HG03460 (cell line): ENCODE results near the gene NLRP9.
"Not testable (repeated sequence)": the region's sequence is repeated elsewhere in the genome, so short reads cannot be mapped to it uniquely, and the experiment has no call there.

Experiments used
- ATAC-seq: cut with Tn5 transposase; IDR thresholded peaks from one replicate; pipeline ENCODE4 v1.9.1; 2021; ENCODE audit not compliant: unreplicated experiment

Gene NLRP9

DNA sequence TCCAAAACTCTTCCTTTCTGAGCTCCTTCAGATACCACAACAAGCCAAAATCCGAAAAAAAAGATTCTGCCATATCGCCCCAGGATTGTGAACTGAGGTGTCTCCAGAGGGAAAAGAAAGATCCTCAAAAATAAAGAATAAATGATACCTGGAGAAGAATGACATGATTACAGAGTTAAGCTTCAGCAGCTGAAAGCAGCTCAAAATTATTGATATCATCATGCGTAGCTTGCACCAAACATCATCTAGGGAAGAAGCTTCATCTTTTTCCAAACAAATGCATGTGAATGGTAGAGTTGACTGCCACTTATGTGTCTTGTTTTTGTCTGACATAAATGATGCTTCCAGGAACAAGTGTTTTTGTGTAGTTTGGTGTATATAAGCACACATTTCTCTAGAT is at the start of gene NLRP9:
Gene NLRP9, minus strand, starts transcription at position 101 of the 400 bp plus-strand sequence. Its CDS starts 28 bp downstream, at position 73.
- no peak for ATAC-seq

DNA sequence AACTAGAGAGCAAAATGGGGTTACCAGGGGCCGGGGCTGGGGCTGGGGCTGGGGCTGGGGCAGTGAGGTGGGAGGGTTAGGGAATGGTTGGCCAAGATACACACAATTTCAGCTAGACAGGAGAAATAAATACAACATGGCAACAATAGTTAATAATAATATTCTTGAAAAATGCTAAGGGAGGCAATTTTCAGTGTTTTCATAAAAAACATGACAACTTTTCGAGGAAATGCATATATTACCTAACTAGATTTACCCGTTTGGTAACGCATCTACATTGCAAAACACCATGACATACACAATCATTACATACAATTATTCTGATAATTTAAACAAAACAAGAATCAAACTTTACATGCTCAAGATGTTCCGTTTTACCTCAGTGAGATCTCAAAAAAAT is 42.9 kb upstream of the NLRP9 start:
- no peak for ATAC-seq

DNA sequence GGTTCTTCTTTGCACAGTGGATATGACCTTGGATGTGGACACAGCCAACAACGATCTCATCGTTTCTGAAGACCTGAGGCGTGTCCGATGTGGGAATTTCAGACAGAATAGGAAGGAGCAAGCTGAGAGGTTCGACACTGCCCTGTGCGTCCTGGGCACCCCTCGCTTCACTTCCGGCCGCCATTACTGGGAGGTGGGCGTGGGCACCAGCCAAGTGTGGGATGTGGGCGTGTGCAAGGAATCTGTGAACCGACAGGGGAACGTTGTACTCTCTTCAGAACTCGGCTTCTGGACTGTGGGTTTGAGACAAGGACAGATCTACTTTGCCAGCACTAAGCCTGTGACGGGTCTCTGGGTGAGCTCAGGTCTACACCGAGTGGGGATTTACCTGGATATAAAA is 40.1 kb upstream of the NLRP9 start:
- no peak for ATAC-seq

DNA sequence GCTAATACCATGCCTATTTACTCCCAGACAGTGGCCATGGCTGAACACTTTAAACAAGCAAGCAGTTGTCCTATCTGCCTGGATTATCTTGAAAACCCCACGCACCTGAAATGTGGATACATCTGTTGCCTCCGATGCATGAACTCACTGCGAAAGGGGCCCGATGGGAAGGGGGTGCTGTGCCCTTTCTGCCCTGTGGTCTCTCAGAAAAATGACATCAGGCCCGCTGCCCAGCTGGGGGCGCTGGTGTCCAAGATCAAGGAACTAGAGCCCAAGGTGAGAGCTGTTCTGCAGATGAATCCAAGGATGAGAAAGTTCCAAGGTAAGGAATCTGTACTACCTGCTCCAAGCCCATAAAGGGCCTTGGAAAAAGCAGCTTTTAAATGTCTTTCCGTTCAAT is 39.3 kb upstream of the NLRP9 start:
- ATAC-seq, result no peak

DNA sequence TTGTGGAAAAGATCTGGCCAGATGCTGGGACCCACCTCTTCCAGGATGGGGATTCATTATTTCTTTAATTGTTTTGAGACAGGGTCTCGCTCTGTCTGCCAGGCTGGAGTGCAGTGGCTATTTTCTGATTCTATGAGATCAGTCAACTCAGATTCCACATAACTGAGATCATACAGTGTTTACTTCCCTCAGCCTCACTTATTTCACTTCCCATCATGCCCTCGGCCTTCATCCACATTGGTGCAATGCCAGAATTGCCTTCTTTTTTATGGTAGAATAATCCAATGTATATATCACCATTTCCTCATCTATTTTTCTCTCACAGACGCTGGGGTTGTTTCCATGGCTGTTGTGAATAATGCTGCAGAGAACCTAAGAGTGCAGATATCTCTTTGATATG is 31.4 kb upstream of the NLRP9 start:
- not testable (repeated sequence) for ATAC-seq

DNA sequence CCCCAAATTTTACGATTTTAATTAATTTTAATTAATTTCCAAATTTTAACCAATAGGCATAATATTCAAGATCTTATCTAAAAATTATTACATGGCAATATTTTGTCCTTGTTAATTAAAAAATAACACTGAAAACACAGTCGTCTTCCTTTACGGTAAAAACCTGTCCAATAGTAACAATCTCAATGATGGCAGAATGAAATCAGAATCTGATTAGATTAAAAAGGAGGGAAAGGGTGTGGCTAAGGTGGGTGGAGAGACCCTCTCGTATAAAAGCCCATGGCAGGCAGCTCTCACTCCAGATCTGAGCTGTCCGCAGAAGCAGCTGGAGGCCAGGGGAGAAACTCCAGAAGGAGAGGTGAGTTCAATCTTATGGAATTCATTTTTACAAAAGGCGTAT is 30.6 kb upstream of the NLRP9 start, which contains the start of gene RFPL4AL1:
Gene RFPL4AL1, plus strand, starts transcription at position 301 of the 400 bp plus-strand sequence. CDS start 2,687 bp downstream, outside the sequence.
- not testable (repeated sequence) for ATAC-seq

DNA sequence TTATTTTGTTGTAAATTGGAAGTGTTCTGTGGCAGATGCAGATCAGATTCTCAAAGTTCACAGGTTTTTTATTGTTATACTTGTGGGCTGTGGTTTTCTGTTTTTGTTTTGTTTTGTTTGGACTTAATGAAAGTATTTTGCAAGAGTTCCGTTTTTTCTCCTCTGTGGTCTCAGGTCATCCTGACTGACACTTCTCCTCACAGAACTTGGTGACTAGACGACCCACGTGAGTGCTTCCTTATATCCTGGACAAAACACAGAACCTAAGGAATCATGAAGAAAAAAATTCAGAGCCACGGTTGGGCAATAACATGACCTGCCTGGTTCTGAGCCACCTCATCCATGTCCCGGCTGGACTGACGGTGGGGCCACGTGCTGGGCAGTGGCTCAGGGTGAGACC is 28.3 kb upstream of the NLRP9 start:
- ATAC-seq, result no peak

DNA sequence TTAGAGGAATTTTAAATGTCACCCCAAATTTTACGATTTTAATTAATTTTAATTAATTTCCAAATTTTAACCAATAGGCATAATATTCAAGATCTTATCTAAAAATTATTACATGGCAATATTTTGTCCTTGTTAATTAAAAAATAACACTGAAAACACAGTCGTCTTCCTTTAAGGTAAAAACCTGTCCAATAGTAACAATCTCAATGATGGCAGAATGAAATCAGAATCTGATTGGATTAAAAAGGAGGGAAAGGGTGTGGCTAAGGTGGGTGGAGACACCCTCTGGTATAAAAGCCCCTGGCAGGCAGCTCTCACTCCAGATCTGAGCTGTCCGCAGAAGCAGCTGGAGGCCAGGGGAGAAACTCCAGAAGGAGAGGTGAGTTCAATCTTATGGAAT is 20.6 kb upstream of the NLRP9 start, which contains the start of gene RFPL4A:
Gene RFPL4A, plus strand, starts transcription at position 301 of the 400 bp plus-strand sequence. CDS start 2,704 bp downstream, outside the sequence.
- not testable (repeated sequence) for ATAC-seq

DNA sequence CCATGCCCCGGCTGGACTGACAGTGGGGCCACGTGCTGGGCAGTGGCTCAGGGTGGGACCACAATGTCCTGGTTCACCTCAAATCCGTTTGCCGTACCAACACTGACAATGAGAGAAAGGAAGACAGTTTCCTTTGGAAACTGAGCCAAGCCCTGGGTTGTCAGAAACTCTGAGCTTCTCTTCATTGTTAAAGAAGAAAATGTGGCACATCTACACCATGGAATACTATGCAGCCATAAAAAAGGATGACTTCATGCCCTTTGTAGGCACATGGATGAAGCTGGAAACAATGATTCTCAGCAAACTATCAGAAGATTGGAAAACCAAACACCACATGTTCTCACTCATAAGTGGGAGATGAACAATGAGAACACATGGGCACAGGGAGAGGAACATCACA is 18.6 kb upstream of the NLRP9 start:
- ATAC-seq, result not testable (repeated sequence)

DNA sequence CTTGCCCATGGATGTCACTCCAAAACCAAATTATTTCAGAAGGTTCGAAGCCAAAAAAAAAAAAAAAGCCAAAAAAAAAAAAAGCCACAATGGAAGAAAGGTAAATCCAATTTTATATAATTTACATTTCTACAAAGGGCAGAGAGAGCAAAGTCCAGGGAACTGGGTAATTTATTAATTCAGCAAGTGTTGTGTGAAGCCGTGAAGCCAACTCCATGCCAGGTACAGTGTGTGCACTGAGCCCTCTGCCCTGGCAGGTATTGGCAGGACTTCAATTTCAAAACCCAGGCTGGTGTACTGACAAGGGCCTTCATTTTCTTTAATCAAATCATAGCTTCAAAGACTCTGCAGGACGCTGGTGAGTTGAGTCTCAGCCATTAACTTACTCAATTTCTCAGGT is 15.2 kb upstream of the NLRP9 start:
- no peak for ATAC-seq

DNA sequence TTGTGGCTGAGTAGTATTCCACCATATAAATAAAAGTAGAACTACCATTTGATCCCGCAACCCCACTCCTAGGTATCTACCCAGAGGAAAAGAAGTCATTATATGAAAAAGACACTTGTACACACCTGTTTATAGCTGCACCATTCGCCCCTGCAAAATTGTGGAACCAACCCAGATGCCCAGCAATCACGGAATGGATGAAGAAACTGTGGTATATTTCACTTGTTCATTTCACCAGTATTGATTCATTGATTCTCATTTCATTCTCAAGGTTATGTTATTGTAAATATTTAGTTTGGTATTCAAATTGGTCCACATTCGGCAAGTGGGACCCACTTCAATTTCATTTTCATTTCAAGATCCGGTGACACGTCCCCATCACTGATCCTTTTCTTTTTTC is 12.5 kb upstream of the NLRP9 start:
- ATAC-seq, result no peak

DNA sequence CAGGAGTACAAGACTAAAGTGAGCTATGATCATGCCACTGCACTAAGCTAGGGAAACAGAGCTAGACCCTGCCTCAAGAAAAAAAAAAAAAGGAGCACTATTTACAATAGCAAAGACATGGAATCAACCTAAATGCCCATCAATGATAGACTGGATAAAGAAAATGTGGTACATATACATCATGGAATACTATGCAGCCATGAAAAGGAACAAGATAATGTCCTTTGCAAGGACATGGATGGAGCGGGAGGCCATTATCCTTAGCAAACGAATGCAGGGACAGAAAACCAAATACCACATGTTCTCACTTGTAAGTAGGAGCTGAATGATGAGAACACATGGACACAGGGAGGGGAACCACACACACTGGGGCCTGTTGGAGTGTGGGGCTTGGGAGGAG is 7.8 kb downstream of the NLRP9 start:
- not testable (repeated sequence) for ATAC-seq

DNA sequence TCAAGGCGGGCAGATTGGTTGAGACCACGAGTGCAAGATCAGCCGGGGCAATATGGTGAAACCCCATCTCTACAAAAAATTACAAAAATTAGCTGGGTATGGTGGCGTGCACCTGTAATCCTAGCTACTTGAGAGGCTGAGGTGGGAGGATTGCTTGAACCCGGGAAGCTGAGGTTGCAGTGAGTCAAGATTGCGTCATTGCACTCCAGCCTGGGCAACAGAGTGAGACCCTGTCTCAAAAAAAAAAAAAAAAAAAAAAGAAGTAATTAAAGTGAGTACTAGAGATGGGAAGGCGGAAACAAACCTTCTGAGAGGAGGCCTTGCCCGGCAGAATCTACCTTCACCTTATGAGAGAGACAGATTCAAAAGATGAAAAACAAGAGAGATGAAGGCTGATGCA is 14.7 kb downstream of the NLRP9 start:
- no peak for ATAC-seq

DNA sequence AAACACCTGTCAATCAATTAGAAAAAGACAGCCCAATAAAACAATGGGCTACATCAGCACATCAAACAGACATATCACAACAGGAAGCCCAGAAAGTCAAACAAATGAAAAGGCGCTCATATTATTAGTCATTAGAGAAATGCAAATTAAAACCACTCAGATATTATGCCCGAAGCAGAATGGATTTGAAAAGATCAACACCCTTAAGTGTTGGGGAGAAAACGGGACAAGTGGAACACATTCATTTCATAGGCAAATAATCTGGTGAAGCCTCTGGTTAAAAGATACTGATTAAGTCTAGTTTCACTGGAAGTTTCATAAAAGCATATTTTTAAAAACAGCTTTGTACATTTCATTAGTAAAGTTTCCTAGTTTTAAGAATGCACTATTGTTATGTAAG is 17.4 kb downstream of the NLRP9 start:
- ATAC-seq, result no peak

DNA sequence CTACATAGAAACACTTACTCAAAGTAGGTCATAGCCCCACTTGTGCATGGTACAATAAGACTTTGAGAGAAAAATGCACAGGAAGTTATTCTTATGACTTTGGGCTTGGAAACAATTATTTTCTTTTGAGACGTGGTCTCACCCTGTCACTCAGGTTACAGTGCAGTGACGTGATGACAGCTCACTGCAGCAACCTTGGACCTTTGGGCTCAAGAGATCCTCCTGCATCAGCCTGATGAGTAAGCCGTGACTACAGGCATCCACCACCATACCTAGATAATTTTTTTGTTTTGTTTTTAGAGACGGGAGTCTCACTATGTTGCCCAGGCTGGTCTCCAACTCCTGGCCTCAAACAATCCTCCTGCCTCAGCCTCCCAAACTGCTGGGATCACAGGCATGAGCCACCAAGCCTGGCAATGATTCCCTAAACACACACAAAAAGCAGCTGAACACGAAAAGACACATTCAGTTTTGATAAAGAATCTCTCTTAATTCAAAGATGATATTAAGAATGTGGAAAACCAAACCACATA is 17.9 kb downstream of the NLRP9 start:
- ATAC-seq, result no peak

DNA sequence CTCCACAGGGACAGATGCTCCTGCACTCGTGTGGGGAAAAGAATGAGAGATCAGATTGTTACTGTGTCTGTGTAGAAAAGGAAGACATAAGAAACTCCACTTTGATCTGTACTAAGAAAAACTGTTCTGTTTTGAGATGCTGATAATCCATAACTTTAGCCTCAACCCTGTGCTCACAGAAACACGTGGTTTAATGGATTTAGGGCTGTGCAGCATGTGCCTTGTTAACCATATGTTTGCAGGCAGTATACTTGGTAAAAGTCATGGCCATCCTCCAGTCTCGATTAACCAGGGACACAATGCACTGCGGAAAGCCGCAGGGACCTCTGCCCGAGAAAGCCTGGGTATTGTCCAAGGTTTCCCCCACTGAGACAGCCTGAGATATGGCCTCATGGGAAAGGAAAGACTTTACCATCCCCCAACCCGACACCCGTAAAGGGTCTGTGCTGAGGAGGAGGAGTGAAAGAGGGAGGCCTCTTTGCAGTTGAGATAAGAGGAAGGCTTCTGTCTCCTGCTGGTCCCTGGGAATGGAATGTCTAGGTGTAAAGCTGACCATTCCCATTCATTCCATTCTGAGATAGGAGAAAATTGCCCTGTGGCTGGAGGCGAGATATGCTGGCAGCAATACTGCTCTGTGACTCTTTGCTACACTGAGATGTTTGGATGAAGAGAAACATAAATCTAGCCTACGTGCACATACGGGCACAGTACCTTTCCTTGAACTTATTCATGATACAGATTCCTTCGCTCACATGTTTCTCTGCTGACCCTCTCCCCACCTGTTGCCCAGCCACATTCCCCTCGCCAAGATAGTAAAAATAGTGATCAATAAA is 20.1 kb downstream of the NLRP9 start:
- not testable (repeated sequence) for ATAC-seq

DNA sequence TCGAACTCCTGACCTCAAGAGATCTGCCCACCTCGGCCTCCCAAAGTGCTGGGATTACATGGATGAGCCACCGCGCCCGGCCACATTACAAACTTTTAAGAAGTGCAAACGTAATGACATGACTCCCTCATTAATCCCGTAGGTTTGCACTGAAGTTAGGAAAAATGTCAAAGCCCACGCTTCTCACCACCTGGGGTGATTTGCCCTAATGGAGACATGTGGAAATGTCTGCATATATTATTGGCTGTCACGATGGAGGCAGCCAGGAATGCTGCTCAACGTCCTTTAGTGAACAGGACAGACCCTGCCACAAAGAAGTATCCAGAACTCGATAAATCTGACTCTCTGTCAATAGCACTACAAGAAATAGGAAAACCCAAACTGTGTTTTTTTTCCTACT is 21.0 kb downstream of the NLRP9 start:
- ATAC-seq, result no peak

DNA sequence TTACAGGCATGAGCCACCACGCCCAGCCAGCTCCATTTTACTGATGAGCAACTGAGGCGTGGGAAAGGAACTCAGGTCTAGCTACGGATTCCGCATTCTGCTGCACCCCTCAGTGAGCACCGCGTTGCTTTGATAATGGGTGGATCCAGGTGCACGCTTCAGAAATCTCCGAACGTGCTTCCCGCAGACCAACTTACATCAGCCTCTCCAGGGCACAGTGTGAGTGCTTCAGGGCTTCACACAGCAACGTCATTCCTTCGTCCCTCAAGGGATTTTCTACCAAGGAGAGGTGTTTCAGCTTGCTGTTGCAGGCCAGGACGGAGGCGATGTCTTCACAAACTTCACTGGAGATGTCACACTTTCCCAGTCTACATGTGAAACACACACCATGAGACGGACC is 21.7 kb downstream of the NLRP9 start:
- no peak for ATAC-seq

DNA sequence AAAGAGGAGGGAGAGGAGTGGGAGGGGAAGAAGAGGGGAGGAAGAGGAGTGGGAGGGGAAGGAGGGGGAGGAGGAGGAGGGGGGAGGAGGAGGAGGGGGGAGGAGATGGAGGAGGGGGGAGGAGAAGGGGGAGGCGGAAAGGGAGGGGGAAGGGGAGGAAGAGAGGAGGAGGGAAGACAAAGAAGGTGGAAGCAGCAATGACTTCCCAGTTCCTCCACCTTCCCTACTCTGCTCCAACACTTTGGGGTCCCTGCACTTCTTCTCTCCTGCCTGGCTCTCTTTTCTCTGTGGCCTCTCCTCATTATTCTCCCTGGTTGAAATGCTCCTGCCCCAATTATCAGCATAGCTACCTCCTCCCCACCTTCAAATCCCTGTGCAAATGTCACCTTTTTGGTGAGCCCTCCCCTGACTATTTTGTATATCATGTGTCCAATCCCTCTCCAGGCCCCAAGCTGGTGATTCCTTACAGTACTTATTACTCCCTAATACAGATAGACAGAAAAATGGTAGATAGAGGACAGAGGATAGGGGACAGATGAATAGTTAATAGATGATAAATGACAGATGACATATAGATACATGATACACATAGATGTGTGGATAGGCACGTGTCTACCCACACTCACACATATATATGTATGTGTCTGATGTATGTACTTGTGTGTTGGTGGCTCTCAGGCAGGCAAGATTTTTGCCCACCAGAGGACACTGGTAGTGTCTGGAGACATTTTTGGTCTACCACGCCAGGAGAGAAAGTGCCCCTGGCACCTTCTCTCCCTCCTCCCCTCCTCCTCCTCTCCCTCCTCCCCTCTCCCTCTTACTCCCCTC is 25.2 kb downstream of the NLRP9 start:
- ATAC-seq, result no peak

DNA sequence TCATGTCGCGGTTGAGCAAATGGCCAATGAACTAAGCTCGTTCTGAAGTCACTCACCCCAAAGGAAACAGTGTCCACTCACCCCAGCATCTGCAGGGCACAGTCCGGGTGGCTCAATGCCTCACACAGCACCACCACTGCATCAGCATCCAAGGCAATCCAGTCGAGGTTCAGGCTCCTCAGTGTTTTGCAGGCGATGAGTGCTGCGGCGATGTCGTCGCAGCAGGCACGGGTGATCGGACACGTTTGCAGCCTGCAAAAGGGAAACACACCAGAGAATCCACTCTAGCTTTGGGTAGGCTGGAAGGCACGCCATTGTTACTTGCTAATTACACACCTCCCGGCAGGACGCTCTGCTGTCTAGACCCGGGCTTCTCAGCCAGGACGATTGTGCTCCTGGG is 26.5 kb downstream of the NLRP9 start:
- ATAC-seq, result no peak

DNA sequence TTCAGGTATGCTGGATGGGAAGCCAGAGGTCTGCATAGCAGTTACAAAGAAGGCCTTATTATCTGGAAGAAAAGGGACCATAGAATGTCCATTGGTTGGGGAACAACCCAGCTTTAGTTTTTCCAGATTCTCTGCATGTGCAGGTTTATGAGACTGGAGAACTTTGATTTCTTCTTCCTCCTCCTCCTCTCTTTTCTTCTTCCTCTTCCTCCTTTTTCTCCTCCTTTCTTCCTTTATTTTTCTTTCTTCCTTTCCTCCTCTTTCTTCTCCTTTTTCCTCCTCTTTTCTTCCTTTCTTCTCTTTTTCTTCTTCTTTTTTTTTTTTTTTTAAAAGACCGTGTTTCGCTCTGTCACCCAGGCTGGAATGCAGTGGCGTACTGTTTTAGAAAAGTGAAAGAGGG is 32.2 kb downstream of the NLRP9 start:
- no peak for ATAC-seq
